Measurements from ENCODE around the gene CDA. TPM values are rescaled to one million over a fixed set of nuclear protein-coding genes. Genes with fewer than 3 reads are reported as not detected.

CDA gene
- total RNA-seq, 4 donors from 2014 or later, result 0.96 to 4.3 (median 3.1) TPM; not detected in 1

DNA sequence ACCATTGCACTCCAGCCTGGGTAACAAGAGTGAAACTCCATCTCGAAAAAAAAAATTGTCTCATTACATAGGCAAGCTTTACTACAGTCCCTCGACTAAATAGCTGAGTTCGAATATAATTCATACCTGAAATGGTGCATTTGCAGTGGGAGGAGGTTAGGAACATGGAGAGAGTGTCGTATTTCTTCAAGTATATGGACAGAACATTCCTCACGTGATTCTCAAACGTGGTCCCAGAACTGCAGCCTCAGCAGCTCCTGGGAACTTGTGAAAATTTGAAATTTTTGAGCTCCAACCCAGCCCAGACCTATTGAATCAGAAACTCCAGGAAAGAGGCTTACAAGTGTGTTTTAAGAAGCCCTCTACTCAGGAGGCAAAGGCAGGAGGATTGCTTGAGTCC lies 7.2 kb downstream of the CDA start:
- Histone ChIP-seq H3K27ac (no peak overlapping the region), H3K27me3 (peaks cover 35% of the 10 kb centered on the region), H3K4me1 (no peaks in the 10 kb centered on the region), H3K4me3 (no peak overlapping the region), H3K36me3 (no peaks in the 10 kb centered on the region), H3K9me3 (no peaks in the 10 kb centered on the region)
- ATAC-seq, result no peak
- TF ChIP-seq EP300 (IDR thresholded peaks at IDR 0.05) (no peak), POLR2A (IDR thresholded peaks at IDR 0.05) (no peak), POLR2AphosphoS5 (IDR thresholded peaks at IDR 0.05) (no peak)
- TF ChIP-seq, protein P1, sequence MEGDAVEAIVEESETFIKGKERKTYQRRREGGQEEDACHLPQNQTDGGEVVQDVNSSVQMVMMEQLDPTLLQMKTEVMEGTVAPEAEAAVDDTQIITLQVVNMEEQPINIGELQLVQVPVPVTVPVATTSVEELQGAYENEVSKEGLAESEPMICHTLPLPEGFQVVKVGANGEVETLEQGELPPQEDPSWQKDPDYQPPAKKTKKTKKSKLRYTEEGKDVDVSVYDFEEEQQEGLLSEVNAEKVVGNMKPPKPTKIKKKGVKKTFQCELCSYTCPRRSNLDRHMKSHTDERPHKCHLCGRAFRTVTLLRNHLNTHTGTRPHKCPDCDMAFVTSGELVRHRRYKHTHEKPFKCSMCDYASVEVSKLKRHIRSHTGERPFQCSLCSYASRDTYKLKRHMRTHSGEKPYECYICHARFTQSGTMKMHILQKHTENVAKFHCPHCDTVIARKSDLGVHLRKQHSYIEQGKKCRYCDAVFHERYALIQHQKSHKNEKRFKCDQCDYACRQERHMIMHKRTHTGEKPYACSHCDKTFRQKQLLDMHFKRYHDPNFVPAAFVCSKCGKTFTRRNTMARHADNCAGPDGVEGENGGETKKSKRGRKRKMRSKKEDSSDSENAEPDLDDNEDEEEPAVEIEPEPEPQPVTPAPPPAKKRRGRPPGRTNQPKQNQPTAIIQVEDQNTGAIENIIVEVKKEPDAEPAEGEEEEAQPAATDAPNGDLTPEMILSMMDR (IDR thresholded peaks at IDR 0.05), result no peak
- 59 to 60% methylated on average over 1 to 5 of the region's 6 CpGs for WGBS, 2 donors (ENCODE audit: low coverage in 1 of 2)

DNA sequence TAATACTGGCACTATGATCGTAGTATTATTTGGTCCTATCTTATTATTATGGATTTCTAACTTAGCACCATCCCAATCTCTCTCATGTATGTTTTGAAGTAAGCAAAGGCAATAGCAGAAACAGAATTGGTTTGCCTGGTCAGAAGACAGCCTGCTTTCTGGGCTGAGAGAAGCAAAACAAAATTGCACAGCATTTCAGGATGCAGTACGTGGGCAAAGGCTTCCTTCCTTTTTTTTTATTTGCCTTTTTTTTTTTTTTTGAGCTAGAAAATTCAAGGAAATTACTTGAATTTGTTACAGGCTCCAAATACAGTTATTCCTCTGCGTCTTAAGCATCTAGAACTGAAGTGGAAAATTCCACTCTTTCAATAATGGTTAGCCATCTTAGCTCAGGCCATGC lies 8.8 kb downstream of the CDA start:
- H3K9me3 ChIP-seq, result no peaks in the 10 kb centered on the region
- no peaks in the 10 kb centered on the region for H3K36me3 ChIP-seq
- TF ChIP-seq POLR2AphosphoS5 (IDR thresholded peaks at IDR 0.05), result no peak
- TF ChIP-seq POLR2A (IDR thresholded peaks at IDR 0.05), result no peak
- TF ChIP-seq, protein P1 (IDR thresholded peaks at IDR 0.05), result no peak
- TF ChIP-seq EP300 (IDR thresholded peaks at IDR 0.05), result no peak
- H3K27ac ChIP-seq, result no peak overlapping the region
- H3K4me3 ChIP-seq, result no peak overlapping the region
- peaks cover 19% of the 10 kb centered on the region for H3K27me3 ChIP-seq
- WGBS, 2 donors (ENCODE audit: low coverage in 1 of 2), result 51 to 84% methylated on average over 3 of the region's 3 CpGs
- no peaks in the 10 kb centered on the region for H3K4me1 ChIP-seq
- ATAC-seq, result no peak

DNA sequence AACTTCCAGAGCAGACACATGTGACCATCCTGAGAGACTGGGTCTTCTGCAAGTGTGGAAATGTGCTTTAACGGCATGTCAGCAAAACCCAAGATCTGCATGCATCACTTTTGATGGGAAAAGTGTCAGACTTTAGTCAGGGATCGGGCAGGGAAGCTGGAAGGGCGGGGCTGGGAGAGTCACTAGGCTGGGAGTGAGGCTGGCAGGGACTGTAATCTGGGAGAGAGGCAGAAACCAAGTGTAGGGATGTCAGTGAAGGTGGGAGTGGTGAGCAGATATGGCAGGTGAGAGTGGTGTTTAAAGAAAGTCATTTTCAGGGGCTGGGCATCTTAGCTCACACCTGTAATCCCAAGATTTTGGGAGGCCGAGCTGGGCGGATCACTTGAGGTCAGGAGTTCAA lies 11.3 kb downstream of the CDA start:
- Histone ChIP-seq H3K27me3 (peaks cover 9% of the 10 kb centered on the region), H3K4me3 (no peak overlapping the region), H3K4me1 (no peaks in the 10 kb centered on the region), H3K27ac (no peak overlapping the region), H3K36me3 (no peaks in the 10 kb centered on the region), H3K9me3 (no peaks in the 10 kb centered on the region)
- no peak for ATAC-seq
- WGBS, 2 donors (ENCODE audit: low coverage in 1 of 2), result 71 to 78% methylated on average over 3 to 5 of the region's 5 CpGs
- no peak for TF ChIP-seq POLR2A (IDR thresholded peaks at IDR 0.05)
- TF ChIP-seq POLR2AphosphoS5 (IDR thresholded peaks at IDR 0.05), result no peak
- no peak for TF ChIP-seq EP300 (IDR thresholded peaks at IDR 0.05)
- TF ChIP-seq, protein P1 (IDR thresholded peaks at IDR 0.05), result no peak

DNA sequence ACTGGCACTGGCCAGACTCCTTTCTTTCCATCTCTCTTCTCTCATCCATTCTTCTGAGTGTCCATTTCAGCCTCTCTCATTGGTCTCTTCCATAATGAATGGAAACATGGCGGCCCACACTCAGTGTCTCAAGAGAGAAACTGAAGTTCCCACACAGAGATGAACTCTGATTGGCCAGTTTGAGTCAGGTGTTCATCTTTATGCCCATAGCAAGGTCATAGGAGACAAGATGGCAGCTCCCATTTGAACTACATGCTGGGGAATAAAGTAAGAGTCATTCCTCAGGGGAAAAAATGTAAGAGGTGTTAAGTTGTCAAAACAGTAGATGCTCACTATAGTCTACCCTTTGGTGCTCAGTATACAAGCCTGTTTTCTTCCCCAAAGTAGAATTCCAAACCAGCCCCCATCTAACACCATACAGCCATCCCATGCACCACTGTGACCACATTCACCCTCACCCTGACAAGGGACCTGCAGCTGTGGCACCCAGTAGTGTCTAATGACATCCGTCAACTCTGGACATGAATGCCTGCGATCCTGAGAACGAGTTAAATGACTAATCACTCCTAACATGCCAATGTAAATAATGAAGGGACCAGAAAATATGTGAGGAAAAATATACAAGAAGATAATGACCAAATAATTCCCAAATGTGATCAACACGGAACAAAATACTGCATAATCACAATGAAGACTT lies 12.4 kb downstream of the CDA start:
- Histone ChIP-seq H3K4me3 (no peak overlapping the region), H3K36me3 (no peaks in the 10 kb centered on the region), H3K4me1 (no peaks in the 10 kb centered on the region), H3K9me3 (no peaks in the 10 kb centered on the region), H3K27ac (no peak overlapping the region), H3K27me3 (peaks cover 7% of the 10 kb centered on the region)
- TF ChIP-seq EP300 (IDR thresholded peaks at IDR 0.05), result no peak
- no peak for TF ChIP-seq POLR2AphosphoS5 (IDR thresholded peaks at IDR 0.05)
- TF ChIP-seq, protein P1 (IDR thresholded peaks at IDR 0.05), result no peak
- no peak for TF ChIP-seq POLR2A (IDR thresholded peaks at IDR 0.05)
- 58 to 61% methylated on average over 4 to 5 of the region's 5 CpGs for WGBS, 2 donors (ENCODE audit: low coverage in 1 of 2)
- no peak for ATAC-seq

DNA sequence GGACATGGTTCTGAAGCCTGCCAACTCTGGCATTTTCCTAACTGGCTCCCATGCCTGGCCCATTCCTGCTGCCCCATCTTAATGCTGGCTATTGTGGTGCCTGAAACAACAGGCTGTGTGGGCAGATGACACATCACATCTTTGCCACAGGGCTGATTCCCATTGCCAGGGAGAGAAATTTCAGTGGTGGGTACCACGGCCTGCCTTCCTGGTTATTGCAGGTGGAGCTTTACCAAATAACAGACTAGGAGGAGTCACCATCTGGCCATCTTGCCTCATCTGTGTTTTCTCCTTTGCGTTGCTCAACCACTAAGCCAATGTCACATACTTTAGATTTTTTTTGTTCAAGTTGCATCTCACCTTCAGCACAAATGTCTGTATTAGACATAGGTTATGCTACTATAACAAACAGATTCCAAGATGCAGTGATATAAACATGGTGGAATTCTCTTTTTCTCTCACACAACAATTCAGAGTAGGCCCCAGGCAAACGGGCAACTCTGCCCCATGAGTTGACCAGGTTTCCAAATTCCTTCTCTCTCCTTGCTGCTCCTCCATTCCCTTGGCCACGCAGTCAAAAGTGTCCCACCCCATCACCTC lies 14.1 kb downstream of the CDA start:
- 97 to 100% methylated on average over 1 to 3 of the region's 4 CpGs for WGBS, 2 donors (ENCODE audit: low coverage in 1 of 2)
- Histone ChIP-seq H3K36me3 (no peaks in the 10 kb centered on the region), H3K27ac (no peak overlapping the region), H3K9me3 (no peaks in the 10 kb centered on the region), H3K4me1 (no peaks in the 10 kb centered on the region), H3K27me3 (peaks cover 7% of the 10 kb centered on the region), H3K4me3 (no peak overlapping the region)
- ATAC-seq, result no peak
- no peak for TF ChIP-seq EP300 (IDR thresholded peaks at IDR 0.05)
